Measurements from ENCODE around the gene GSG1.

GSG1 gene

DNA sequence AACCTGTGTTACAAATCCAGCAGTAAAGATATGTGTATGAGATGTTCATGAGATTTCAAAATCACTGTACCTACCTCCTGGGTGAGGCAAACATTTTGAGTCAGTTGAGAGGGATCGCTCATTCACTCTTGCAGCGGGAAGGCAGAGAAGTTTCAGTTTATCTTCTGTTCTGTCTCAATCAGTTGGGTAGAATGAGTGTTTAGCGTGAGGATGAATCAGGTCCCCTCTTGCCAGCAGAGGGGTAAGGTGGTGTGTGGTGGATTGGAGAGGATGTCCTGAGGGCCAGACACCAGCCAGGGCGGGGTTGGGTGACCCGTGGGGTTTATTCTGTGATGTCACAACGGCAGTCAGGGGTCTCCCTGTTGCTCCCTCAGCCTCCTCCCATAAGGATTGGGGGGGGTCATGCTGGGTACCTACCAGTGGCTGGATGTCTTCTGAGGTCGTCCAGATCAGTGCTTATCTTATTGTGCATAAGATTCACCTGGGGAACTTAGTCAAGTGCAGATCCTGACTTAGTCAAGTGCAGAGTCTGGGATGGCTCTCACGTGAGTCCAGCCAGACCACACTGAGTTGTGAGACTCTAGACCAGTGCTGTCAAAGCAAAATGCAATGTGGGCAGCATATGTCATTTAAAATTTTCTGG is at the start of gene GSG1:
Gene GSG1 (minus strand): TSS at position 277 of the 643 bp plus-strand sequence. CDS start 155 bp downstream, at position 122.
- H3K36me3 ChIP-seq (ENCODE audit: control insufficient read depth, insufficient read depth, low read length) = no peaks in the 10 kb centered on the region
- H3K9ac ChIP-seq (ENCODE audit: low read depth, low read length) = no peak within 1 kb of the TSS
- no peak within 1 kb of the TSS for H3K4me3 ChIP-seq (ENCODE audit: low read depth, low read length)
- peaks cover 23% of the 10 kb centered on the region for H3K4me1 ChIP-seq (ENCODE audit: control insufficient read depth, insufficient read depth, low read length)
- H3K27me3 ChIP-seq (ENCODE audit: control insufficient read depth, insufficient read depth, low read length) = peaks cover 6% of the 10 kb centered on the region
- H3K9me3 ChIP-seq (ENCODE audit: control insufficient read depth, insufficient read depth, low read length) = no peaks in the 10 kb centered on the region

DNA sequence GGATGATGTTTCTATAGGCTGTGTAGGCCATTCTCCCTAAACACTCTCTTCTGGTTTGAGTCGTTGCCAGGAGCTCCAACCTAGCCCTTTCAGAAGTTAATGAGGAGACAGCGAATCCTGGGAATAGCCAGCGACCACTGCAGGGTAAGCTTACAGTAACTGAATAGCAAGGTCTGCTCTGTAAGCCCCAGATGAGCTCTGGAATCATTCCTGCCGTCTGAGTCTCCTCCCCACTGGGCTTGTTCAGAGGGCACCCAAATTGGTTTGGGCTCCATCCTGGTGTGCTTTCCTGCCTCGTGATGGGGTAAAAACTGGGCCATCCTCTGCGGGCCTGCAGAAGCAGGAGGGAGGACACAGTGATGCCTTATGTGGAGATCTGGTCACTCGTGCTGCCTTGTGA is 49.7 kb upstream of the GSG1 start:
- Histone ChIP-seq H3K9ac (ENCODE audit: low read depth, low read length) (no peak overlapping the region), H3K9me3 (ENCODE audit: control insufficient read depth, insufficient read depth, low read length) (no peaks in the 10 kb centered on the region), H3K36me3 (ENCODE audit: control insufficient read depth, insufficient read depth, low read length) (no peaks in the 10 kb centered on the region), H3K4me3 (ENCODE audit: low read depth, low read length) (no peak overlapping the region), H3K27me3 (ENCODE audit: control insufficient read depth, insufficient read depth, low read length) (no peaks in the 10 kb centered on the region), H3K4me1 (ENCODE audit: control insufficient read depth, insufficient read depth, low read length) (no peaks in the 10 kb centered on the region)

DNA sequence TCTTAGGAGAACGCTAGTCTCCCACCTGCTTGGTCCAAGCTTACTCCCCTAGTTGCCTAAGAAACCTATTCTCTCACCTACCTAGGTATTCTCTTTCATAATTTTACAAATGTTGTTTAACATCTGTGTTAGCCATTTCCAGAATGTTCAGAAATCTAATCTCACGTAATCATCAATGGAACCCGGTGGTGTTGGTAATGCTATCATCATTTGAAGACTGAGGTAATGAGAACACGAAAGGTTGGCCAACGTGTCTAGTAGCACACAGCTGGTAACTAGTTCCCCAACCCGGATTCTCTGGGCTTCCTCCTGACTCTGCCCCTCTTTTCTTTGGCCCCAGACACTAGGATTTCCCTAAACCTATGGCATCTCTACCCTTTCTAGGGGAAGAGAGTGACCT is 49.3 kb upstream of the GSG1 start:
- no peaks in the 10 kb centered on the region for H3K36me3 ChIP-seq (ENCODE audit: control insufficient read depth, insufficient read depth, low read length)

DNA sequence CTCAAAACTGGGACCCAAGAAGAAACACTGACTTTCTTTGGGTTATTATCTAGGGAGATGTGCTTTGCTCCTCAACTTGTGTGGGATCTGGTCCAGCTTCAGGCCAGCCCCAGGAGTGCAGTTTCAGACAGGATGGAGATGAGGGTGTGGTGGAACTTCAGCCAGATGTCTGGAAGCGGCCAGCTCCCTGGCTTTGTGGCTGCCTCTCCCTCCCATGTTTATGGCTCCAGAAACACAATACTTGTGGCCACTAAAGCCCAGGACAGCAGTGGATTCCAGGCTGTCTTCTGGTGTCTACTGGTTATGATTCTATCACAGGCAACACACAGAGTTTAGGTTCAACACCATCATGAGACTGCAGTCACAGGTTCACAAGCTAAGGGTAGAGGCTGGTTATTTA is 48.8 kb upstream of the GSG1 start:
- H3K27me3 ChIP-seq (ENCODE audit: control insufficient read depth, insufficient read depth, low read length) = no peaks in the 10 kb centered on the region
- no peak overlapping the region for H3K9ac ChIP-seq (ENCODE audit: low read depth, low read length)
- H3K36me3 ChIP-seq (ENCODE audit: control insufficient read depth, insufficient read depth, low read length) = no peaks in the 10 kb centered on the region
- H3K9me3 ChIP-seq (ENCODE audit: control insufficient read depth, insufficient read depth, low read length) = no peaks in the 10 kb centered on the region
- no peak overlapping the region for H3K4me3 ChIP-seq (ENCODE audit: low read depth, low read length)
- no peaks in the 10 kb centered on the region for H3K4me1 ChIP-seq (ENCODE audit: control insufficient read depth, insufficient read depth, low read length)

More for the DNA sequence above, 49.3 kb upstream of the GSG1 start:
- Histone ChIP-seq H3K4me1 (ENCODE audit: control insufficient read depth, insufficient read depth, low read length) (no peaks in the 10 kb centered on the region), H3K4me3 (ENCODE audit: low read depth, low read length) (no peak overlapping the region), H3K9me3 (ENCODE audit: control insufficient read depth, insufficient read depth, low read length) (no peaks in the 10 kb centered on the region), H3K27me3 (ENCODE audit: control insufficient read depth, insufficient read depth, low read length) (no peaks in the 10 kb centered on the region), H3K9ac (ENCODE audit: low read depth, low read length) (no peak overlapping the region)

DNA sequence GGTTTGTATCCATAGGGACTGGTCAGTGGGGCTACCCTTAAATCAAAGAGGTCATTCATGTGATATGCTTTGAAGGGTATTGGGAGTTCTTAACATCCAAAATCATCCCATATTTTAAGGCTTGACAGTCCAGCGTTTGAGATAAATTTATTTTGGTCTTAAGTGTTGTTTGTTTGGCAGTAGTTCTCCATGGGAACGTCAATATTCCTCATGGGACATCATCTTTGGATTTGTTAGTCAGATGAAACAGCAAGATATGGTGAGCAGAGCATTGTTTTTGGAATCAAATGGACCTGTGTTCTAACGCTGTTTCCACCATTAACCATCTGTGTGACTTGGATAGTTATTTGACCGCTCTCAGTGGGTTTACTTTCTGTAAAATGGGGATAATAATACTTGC is 45.9 kb upstream of the GSG1 start:
- Histone ChIP-seq H3K9me3 (ENCODE audit: control insufficient read depth, insufficient read depth, low read length) (no peaks in the 10 kb centered on the region), H3K36me3 (ENCODE audit: control insufficient read depth, insufficient read depth, low read length) (no peaks in the 10 kb centered on the region), H3K27me3 (ENCODE audit: control insufficient read depth, insufficient read depth, low read length) (no peaks in the 10 kb centered on the region), H3K4me3 (ENCODE audit: low read depth, low read length) (no peak overlapping the region), H3K9ac (ENCODE audit: low read depth, low read length) (no peak overlapping the region), H3K4me1 (ENCODE audit: control insufficient read depth, insufficient read depth, low read length) (no peaks in the 10 kb centered on the region)

DNA sequence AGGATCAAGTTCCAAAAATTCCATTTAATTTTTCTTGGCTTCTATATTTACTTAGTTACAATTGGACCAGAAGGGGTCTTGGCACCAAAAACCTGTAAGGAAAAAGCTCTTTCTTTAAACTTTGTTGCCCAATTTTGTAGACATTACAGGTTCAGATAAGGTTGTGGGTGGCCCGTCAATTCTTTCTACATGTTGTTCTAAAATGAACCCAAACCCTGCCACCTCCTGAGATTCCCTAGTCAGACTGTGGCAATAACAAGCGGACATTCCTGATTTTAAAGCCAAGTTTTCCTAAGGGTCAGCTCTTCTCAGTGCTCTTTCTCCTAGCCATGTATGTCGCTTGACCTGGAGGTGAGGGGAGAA is 45.0 kb upstream of the GSG1 start:
- Histone ChIP-seq H3K36me3 (ENCODE audit: control insufficient read depth, insufficient read depth, low read length) (no peaks in the 10 kb centered on the region), H3K27me3 (ENCODE audit: control insufficient read depth, insufficient read depth, low read length) (no peaks in the 10 kb centered on the region), H3K9ac (ENCODE audit: low read depth, low read length) (no peak overlapping the region), H3K9me3 (ENCODE audit: control insufficient read depth, insufficient read depth, low read length) (no peaks in the 10 kb centered on the region), H3K4me3 (ENCODE audit: low read depth, low read length) (no peak overlapping the region), H3K4me1 (ENCODE audit: control insufficient read depth, insufficient read depth, low read length) (no peaks in the 10 kb centered on the region)

DNA sequence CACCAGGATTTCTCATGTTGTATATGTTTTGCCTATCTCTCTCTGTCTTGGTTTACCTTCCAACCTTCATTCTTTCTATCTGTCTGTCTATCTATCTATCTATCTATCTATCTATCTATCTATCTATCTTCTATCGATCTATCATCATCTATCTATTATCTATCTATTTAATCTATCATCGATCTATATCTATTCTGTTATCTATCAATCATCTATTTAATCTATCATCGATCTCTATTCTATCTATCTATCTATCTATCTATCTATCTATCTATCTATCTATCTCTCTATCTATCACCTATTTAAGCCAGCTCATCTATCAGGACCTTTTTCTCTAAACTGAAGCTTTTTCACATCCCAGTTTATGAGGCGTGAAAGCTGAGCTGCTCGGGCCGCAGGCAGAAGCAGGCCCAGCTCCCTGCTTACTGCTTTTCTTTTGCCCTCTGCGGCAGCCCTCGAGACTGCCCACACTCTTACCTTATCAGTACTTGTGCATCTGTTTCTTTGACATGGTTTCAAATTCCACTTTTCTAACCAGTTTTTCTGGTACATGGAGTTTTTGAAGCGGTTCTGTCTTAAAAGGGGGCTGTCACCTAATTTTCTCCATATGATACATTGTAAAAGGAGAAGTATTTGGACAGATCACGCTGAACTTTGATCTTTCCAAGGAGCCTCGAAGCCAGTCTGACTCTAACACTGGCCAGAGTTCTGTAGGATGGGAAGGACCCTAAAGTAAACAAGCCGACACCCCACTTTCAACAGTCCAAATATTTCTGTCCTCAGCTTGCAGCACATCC is 44.4 kb upstream of the GSG1 start:
- no peak overlapping the region for H3K9ac ChIP-seq (ENCODE audit: low read depth, low read length)
- no peaks in the 10 kb centered on the region for H3K4me1 ChIP-seq (ENCODE audit: control insufficient read depth, insufficient read depth, low read length)
- H3K27me3 ChIP-seq (ENCODE audit: control insufficient read depth, insufficient read depth, low read length) = no peaks in the 10 kb centered on the region
- H3K9me3 ChIP-seq (ENCODE audit: control insufficient read depth, insufficient read depth, low read length) = no peaks in the 10 kb centered on the region
- no peaks in the 10 kb centered on the region for H3K36me3 ChIP-seq (ENCODE audit: control insufficient read depth, insufficient read depth, low read length)
- no peak overlapping the region for H3K4me3 ChIP-seq (ENCODE audit: low read depth, low read length)

DNA sequence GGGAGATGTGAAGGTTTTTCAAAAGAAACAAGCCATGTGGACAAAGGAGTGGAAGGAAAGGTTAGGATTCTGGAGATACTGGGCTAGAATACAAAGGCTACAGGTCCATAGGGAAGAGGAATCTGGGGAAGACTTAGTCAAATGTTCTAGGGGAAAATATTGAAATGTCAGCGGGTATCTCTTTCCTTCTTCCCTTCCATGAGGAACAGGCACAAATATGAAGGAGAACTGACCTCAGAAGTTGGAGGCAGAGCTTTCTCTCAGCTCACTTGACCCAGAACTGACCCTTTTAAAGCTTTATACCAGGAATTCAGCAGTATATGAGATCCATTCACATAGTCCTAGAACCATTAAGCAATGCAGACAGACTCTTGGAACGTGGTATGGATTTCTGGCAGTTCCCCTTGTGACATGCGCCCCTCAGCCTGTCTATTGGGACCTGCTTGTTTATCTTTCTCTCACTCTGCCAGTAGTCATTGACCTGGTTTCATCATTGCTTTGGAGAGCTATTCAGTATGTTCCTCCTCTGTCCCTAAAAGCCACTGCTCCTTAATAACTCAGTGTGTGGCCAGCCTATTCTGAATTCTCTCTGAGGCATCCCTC is 43.0 kb upstream of the GSG1 start:
- Histone ChIP-seq H3K9ac (ENCODE audit: low read depth, low read length) (no peak overlapping the region), H3K36me3 (ENCODE audit: control insufficient read depth, insufficient read depth, low read length) (no peaks in the 10 kb centered on the region), H3K4me1 (ENCODE audit: control insufficient read depth, insufficient read depth, low read length) (no peaks in the 10 kb centered on the region), H3K4me3 (ENCODE audit: low read depth, low read length) (no peak overlapping the region), H3K27me3 (ENCODE audit: control insufficient read depth, insufficient read depth, low read length) (no peaks in the 10 kb centered on the region), H3K9me3 (ENCODE audit: control insufficient read depth, insufficient read depth, low read length) (no peaks in the 10 kb centered on the region)

DNA sequence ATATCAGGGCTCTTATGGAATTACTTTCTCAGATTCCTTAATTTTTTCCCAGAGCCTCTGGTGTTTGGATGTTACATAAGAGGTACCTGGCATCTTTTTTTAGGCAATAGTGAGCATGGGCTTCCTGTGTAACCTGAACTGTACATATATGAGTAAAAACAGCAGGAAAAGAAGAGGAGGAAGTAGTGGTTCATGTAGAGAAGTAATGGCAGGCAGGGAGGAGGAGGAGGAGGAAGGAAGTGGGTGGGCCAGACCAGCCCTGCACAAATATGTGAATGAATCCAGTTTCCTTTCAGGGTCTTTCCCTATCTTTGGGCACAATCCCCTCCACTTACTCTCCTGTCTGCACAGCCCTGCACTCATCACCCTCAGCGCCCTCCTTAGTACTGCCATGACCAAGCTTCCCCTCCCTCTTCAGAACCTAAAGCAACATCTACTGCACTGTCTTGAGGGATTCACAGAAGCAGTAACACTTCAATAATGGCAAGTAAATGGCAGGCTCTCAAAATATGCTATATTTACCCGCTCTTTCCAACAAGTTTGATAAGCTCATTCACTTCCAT is 40.9 kb upstream of the GSG1 start:
- Histone ChIP-seq H3K4me3 (ENCODE audit: low read depth, low read length) (no peak overlapping the region), H3K27me3 (ENCODE audit: control insufficient read depth, insufficient read depth, low read length) (no peaks in the 10 kb centered on the region), H3K9ac (ENCODE audit: low read depth, low read length) (no peak overlapping the region), H3K9me3 (ENCODE audit: control insufficient read depth, insufficient read depth, low read length) (no peaks in the 10 kb centered on the region), H3K36me3 (ENCODE audit: control insufficient read depth, insufficient read depth, low read length) (no peaks in the 10 kb centered on the region), H3K4me1 (ENCODE audit: control insufficient read depth, insufficient read depth, low read length) (no peaks in the 10 kb centered on the region)

DNA sequence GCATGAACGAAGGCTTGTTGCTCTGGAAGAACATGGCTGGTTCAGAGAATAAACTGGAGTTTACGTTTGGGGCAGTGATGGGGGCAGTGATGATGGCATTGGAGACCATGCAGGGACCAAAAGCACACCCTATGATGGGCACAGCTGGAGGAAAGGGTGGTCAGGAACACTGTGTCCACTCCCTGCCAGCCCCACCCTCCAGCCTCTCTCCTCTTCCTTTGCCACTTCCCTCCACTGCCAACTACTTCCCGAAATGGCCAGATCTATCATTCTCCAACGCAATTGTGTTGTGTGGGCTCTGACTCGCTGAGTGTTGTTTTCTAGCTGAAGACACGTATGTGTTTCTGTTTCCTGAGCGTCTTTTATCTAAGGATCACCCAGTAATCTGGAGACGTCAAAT is 39.3 kb upstream of the GSG1 start:
- H3K4me3 ChIP-seq (ENCODE audit: low read depth, low read length) = no peak overlapping the region
- no peaks in the 10 kb centered on the region for H3K36me3 ChIP-seq (ENCODE audit: control insufficient read depth, insufficient read depth, low read length)
- H3K4me1 ChIP-seq (ENCODE audit: control insufficient read depth, insufficient read depth, low read length) = no peaks in the 10 kb centered on the region
- H3K9me3 ChIP-seq (ENCODE audit: control insufficient read depth, insufficient read depth, low read length) = no peaks in the 10 kb centered on the region
- H3K27me3 ChIP-seq (ENCODE audit: control insufficient read depth, insufficient read depth, low read length) = no peaks in the 10 kb centered on the region
- no peak overlapping the region for H3K9ac ChIP-seq (ENCODE audit: low read depth, low read length)

DNA sequence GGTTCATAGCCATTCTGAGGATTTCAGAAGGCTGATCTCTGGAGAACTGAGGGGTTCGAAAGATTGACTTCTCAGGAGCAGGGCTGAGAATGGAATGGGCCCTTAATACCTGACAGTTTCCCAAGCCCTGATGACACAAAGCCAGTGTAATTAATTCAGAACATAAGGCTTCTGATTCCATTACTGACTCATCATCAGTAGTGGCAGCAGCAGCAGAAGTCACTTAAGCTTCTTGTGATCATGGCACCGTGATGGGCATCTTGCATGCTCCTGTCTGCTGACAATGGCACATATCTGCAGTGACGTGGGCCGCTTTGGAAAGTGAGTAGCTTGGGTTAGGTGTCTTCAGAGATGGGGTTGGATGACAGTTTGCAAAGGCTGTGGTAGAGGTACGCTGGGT is 38.2 kb upstream of the GSG1 start:
- H3K36me3 ChIP-seq (ENCODE audit: control insufficient read depth, insufficient read depth, low read length) = no peaks in the 10 kb centered on the region
- H3K4me1 ChIP-seq (ENCODE audit: control insufficient read depth, insufficient read depth, low read length) = no peaks in the 10 kb centered on the region
- H3K9me3 ChIP-seq (ENCODE audit: control insufficient read depth, insufficient read depth, low read length) = no peaks in the 10 kb centered on the region
- H3K27me3 ChIP-seq (ENCODE audit: control insufficient read depth, insufficient read depth, low read length) = no peaks in the 10 kb centered on the region
- H3K9ac ChIP-seq (ENCODE audit: low read depth, low read length) = no peak overlapping the region
- H3K4me3 ChIP-seq (ENCODE audit: low read depth, low read length) = no peak overlapping the region
